ENCODE measurements around the gene RPL36. TPM values are rescaled to one million over a fixed set of nuclear protein-coding genes. Genes with fewer than 3 reads are reported as not detected.

RPL36 gene
- total RNA-seq, 2 donors from 2014 or later: 628 to 1,303 TPM

GRCh38 chr19:5717215-5717935 is 27.3 kb downstream of the RPL36 start:
- DNase-seq (ENCODE audit: low spot score): no peak
- intact Hi-C loops (cut with DNase I): no loop called here
- Histone ChIP-seq H3K4me3 (no peak overlapping the region), H3K27ac (no peak overlapping the region), H3K4me1 (replicated peaks) (peaks cover 9% of the 10 kb centered on the region), H3K27me3 (replicated peaks; ENCODE audit: insufficient read depth) (no peaks in the 10 kb centered on the region), H3K36me3 (peaks cover 6 to 10% of the 10 kb centered on the region in 2 donors), H3K9me3 (no peaks in the 10 kb centered on the region)
- 73% methylated on average over 8 of the region's 8 CpGs for WGBS
- TF ChIP-seq CTCF (IDR thresholded peaks at IDR 0.05): no peak
- TF ChIP-seq POLR2AphosphoS5 (IDR thresholded peaks at IDR 0.05): no peak
- no peak for TF ChIP-seq POLR2A (IDR thresholded peaks at IDR 0.05)

- Histone ChIP-seq H3K27ac (no peak overlapping the region), H3K4me3 (no peak overlapping the region), H3K4me1 (replicated peaks) (peaks cover 9% of the 10 kb centered on the region), H3K36me3 (peaks cover under 1 to 4% of the 10 kb centered on the region in 2 donors), H3K9me3 (no peaks in the 10 kb centered on the region), H3K27me3 (replicated peaks; ENCODE audit: insufficient read depth) (no peaks in the 10 kb centered on the region)
- no peak for TF ChIP-seq CTCF (IDR thresholded peaks at IDR 0.05)
- no peak for TF ChIP-seq POLR2A (IDR thresholded peaks at IDR 0.05)
- TF ChIP-seq POLR2AphosphoS5 (IDR thresholded peaks at IDR 0.05): no peak
- DNase-seq (ENCODE audit: low spot score): no peak
- intact Hi-C loops (cut with DNase I): no loop called here
- 85% methylated on average over 14 of the region's 14 CpGs for WGBS
Observed at GRCh38 chr19:5718037-5718578, 28.0 kb downstream of the RPL36 start.

GRCh38 chr19:5718579-5719273 is 28.6 kb downstream of the RPL36 start:
- no peak for TF ChIP-seq CTCF (IDR thresholded peaks at IDR 0.05)
- TF ChIP-seq POLR2AphosphoS5 (IDR thresholded peaks at IDR 0.05): no peak
- no peak for TF ChIP-seq POLR2A (IDR thresholded peaks at IDR 0.05)
- DNase-seq (ENCODE audit: low spot score): no peak
- Histone ChIP-seq H3K9me3 (no peaks in the 10 kb centered on the region), H3K36me3 (no peaks in the 10 kb centered on the region), H3K4me3 (peak overlapping the region; percentile 97 to 99), H3K27me3 (replicated peaks; ENCODE audit: insufficient read depth) (no peaks in the 10 kb centered on the region), H3K27ac (peak overlapping the region in 1 of 2 donors; percentile 90), H3K4me1 (replicated peaks) (peaks cover 9% of the 10 kb centered on the region)
- WGBS: 22% methylated on average over 11 of the region's 11 CpGs
- intact Hi-C loops (cut with DNase I): no loop called here

- H3K27me3 ChIP-seq (replicated peaks; ENCODE audit: insufficient read depth): no peaks in the 10 kb centered on the region
- H3K27ac ChIP-seq: peak overlapping the region; percentile 89 to 90
- H3K9me3 ChIP-seq: no peaks in the 10 kb centered on the region
- no peaks in the 10 kb centered on the region for H3K36me3 ChIP-seq
- DNase-seq (ENCODE audit: low spot score): no peak
- WGBS: under 1% methylated on average over 58 of the region's 58 CpGs
- intact Hi-C loops (cut with DNase I): no loop called here
- no peak for TF ChIP-seq POLR2A (IDR thresholded peaks at IDR 0.05)
- no peak for TF ChIP-seq POLR2AphosphoS5 (IDR thresholded peaks at IDR 0.05)
- TF ChIP-seq CTCF (IDR thresholded peaks at IDR 0.05): no peak
- peaks cover 9% of the 10 kb centered on the region for H3K4me1 ChIP-seq (replicated peaks)
- H3K4me3 ChIP-seq: peak overlapping the region; percentile 97 to 99
Observed at GRCh38 chr19:5719274-5719960, 29.3 kb downstream of the RPL36 start.
